HEK293 (cell line): ENCODE results near the gene CYP4F2.
"Not testable (repeated sequence)": the region's sequence is repeated elsewhere in the genome, so short reads cannot be mapped to it uniquely, and the experiment has no call there.

Experiments
- CTCF ChIA-PET: fragments of 350-600 bp; formaldehyde crosslinking; extraction: SDS; loops from one replicate; lab custom pipeline; 2021; ENCODE audit warnings: antibody characterized with exemption; lab: Yijun Ruan, JAX
- POLR2A ChIA-PET: fragments of 300-600 bp; formaldehyde crosslinking; extraction: SDS; loops from one replicate; lab custom pipeline; 2020; ENCODE audit warnings: antibody characterized with exemption, inconsistent platforms; lab: Yijun Ruan, JAX
- H3K27ac ChIP-seq: fragments of 200-500 bp; sonication (Bioruptor generic); 2 replicates; pipeline ENCODE4 v1.5.1; 2014; ENCODE audit warnings: low read depth, low read length, control low read depth, inconsistent platforms; ENCODE audit errors: extremely low read depth
- H3K36me3 ChIP-seq, 2 experiments: fragments of 200-500 bp in 1 of 2; sonication (Bioruptor generic) in 1 of 2; 1 replicate in 1 of 2; 2 replicates in 1 of 2; pipeline ENCODE4 v1.5.1; 2014 to 2017; ENCODE audit warnings: inconsistent platforms in 2 of 2, low read length in 2 of 2; ENCODE audit not compliant: control insufficient read depth in 2 of 2, insufficient read depth in 1 of 2
- H3K4me1 ChIP-seq: fragments of 200-500 bp; sonication (Bioruptor generic); 2 replicates; pipeline ENCODE4 v1.5.1; 2014; ENCODE audit warnings: mild to moderate bottlenecking, low read length, inconsistent platforms; ENCODE audit not compliant: control insufficient read depth, insufficient read depth
- H3K4me3 ChIP-seq: 2 replicates; pipeline ENCODE4 v1.5.1; 2011; ENCODE audit warnings: low read depth, mild to moderate bottlenecking, control low read depth, low read length, moderate library complexity
- H3K9me3 ChIP-seq: fragments of 200-500 bp; sonication (Bioruptor generic); 2 replicates; pipeline ENCODE4 v1.5.1; 2014; ENCODE audit warnings: low read depth, low read length, inconsistent platforms; ENCODE audit not compliant: control insufficient read depth, insufficient read depth
- MEIS1 ChIP-seq: sonication (generic); formaldehyde crosslinking; IDR thresholded peaks from 2 replicates; pipeline ENCODE4 v1.8.1; 2022; ENCODE audit warnings: missing genetic modification reagents, mild to moderate bottlenecking, borderline replicate concordance
- ZBTB21 ChIP-seq: fragments of 450-650 bp; formaldehyde crosslinking; IDR thresholded peaks from 2 replicates; pipeline ENCODE4 v1.5.1; 2017; ENCODE audit warnings: missing biosample characterization, missing genetic modification characterization
- ZBTB26 ChIP-seq: fragments of 450-650 bp; formaldehyde crosslinking; optimal IDR thresholded peaks from 2 replicates; pipeline ENCODE3; 2016; ENCODE audit warnings: missing biosample characterization, mild to moderate bottlenecking, missing genetic modification characterization
- ZFP41 ChIP-seq: fragments of 450-650 bp; formaldehyde crosslinking; IDR thresholded peaks from 2 replicates; pipeline ENCODE4 v1.5.1; 2016; ENCODE audit warnings: missing biosample characterization, missing genetic modification characterization, borderline replicate concordance
- ZNF18 ChIP-seq: fragments of 450-650 bp; formaldehyde crosslinking; IDR thresholded peaks from 2 replicates; pipeline ENCODE4 v1.5.1; 2016; ENCODE audit warnings: missing biosample characterization, missing genetic modification characterization
- ZNF223 ChIP-seq: fragments of 450-650 bp; formaldehyde crosslinking; IDR thresholded peaks from 2 replicates; pipeline ENCODE4 v1.5.1; 2016; ENCODE audit warnings: missing biosample characterization, missing genetic modification characterization
- ZNF416 ChIP-seq: fragments of 450-650 bp; formaldehyde crosslinking; IDR thresholded peaks from 2 replicates; pipeline ENCODE4 v1.5.1; 2016; ENCODE audit warnings: missing biosample characterization, missing genetic modification characterization
- ZNF513 ChIP-seq: fragments of 450-650 bp; IDR thresholded peaks from 2 replicates; pipeline ENCODE4 v1.5.1; 2018; ENCODE audit warnings: missing biosample characterization, missing genetic modification characterization
- ZNF530 ChIP-seq: fragments of 450-650 bp; formaldehyde crosslinking; IDR thresholded peaks from 2 replicates; pipeline ENCODE4 v1.5.1; 2016; ENCODE audit warnings: low read depth, missing biosample characterization, missing genetic modification characterization
- ZNF704 ChIP-seq: fragments of 450-650 bp; formaldehyde crosslinking; IDR thresholded peaks from 2 replicates; pipeline ENCODE4 v1.5.1; 2016; ENCODE audit warnings: missing biosample characterization, missing genetic modification characterization
- ZNF768 ChIP-seq: fragments of 450-650 bp; formaldehyde crosslinking; IDR thresholded peaks from 2 replicates; pipeline ENCODE4 v1.5.1; 2018; ENCODE audit warnings: missing biosample characterization, mild to moderate bottlenecking, missing genetic modification characterization
- TF ChIP-seq, protein P1 (sequence below): fragments of 450-650 bp; formaldehyde crosslinking; IDR thresholded peaks from 2 replicates; pipeline ENCODE4 v1.5.1; 2016; ENCODE audit warnings: missing biosample characterization, missing genetic modification characterization
- TF ChIP-seq, protein P2 (sequence below): fragments of 450-650 bp; formaldehyde crosslinking; IDR thresholded peaks from 2 replicates; pipeline ENCODE4 v1.5.1; 2016; ENCODE audit warnings: missing biosample characterization, missing genetic modification characterization
- TF ChIP-seq, protein P3 (sequence below): fragments of 450-650 bp; formaldehyde crosslinking; IDR thresholded peaks from 2 replicates; pipeline ENCODE4 v1.5.1; 2017; ENCODE audit warnings: missing biosample characterization, missing genetic modification characterization

The CYP4F2 gene

DNA sequence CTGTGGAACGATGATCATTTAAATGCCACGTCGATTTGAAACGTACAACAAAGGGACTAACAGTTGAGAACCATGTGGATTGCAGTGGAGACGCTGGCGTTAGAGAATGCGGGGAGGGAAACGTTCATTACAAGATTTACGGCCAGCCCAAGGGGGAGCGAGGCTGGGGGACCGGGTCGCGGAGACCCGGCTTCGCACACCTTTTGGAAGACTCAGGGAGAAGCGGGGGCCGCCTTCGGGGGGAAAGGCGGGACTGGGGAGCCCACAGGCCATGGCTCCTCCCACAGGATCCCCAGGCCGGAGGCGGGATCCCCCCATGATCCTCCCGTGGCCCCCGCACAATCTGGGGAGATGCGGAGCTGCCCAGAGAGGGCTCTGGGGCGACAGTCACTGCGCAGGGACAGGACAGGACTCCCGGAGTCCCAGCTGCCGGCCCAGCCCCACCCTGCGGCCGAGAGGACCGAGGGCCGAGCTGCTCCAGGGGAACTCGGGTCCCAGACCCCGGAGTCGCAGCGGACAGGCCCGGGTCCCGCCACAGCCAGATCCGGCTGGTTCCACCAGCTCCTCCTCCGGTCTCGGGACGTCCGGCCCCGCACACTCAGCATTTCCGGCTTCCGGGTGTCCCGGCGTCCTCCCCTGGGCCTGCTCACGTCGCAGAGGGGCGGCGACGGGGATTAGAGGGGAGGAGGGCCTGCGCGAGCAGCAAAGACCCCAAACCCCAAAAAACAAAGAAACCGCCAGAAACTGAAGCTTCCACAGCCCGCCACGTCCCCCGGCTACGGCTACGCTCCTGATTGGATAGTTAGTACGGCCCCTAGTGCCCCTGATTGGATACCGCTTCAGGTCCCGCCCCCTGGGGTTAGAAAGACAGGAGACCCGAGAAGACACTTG lies 61.3 kb downstream of the CYP4F2 start (continued):
- TF ChIP-seq ZBTB26 (tag by site-specific recombination) (peak; percentile 28), ZNF768 (no peak), ZNF530 (tag by site-specific recombination) (no peak)

GRCh38 chr19:15835565-15836329 lies 62.1 kb downstream of the CYP4F2 start:
- H3K4me1 ChIP-seq, H3K36me3 ChIP-seq, H3K9me3 ChIP-seq, CTCF ChIA-PET: not testable (repeated sequence)
- POLR2A ChIA-PET: interaction anchor here (0.5 kb wide), 1 partner anchor 240 kb away, joined by 4 read pairs; the partner anchor contains the start of gene TPM4
- peak overlapping the region; percentile 73 for H3K4me3 ChIP-seq
- H3K27ac ChIP-seq: peak overlapping the region; percentile 87

- H3K36me3 ChIP-seq, CTCF ChIA-PET, H3K4me1 ChIP-seq, H3K9me3 ChIP-seq, POLR2A ChIA-PET, H3K4me3 ChIP-seq, H3K27ac ChIP-seq: not testable (repeated sequence)
These were observed 63.6 kb downstream of the CYP4F2 start for GRCh38 chr19:15834232-15834631.

- no peaks in the 10 kb centered on the region for H3K9me3 ChIP-seq
- CTCF ChIA-PET: no interaction called here
These were observed 66.2 kb downstream of the CYP4F2 start for GRCh38 chr19:15831626-15832025.

More at GRCh38 chr19:15831626-15832025, 66.2 kb downstream of the CYP4F2 start:
- Histone ChIP-seq H3K4me3 (no peak overlapping the region), H3K27ac (no peak overlapping the region), H3K36me3 (no peaks in the 10 kb centered on the region), H3K4me1 (no peaks in the 10 kb centered on the region)
- POLR2A ChIA-PET: no interaction called here
- no peak for TF ChIP-seq ZNF223 (tag by site-specific recombination)
- no peak for TF ChIP-seq ZFP41 (tag by site-specific recombination)
- TF ChIP-seq, protein P1, sequence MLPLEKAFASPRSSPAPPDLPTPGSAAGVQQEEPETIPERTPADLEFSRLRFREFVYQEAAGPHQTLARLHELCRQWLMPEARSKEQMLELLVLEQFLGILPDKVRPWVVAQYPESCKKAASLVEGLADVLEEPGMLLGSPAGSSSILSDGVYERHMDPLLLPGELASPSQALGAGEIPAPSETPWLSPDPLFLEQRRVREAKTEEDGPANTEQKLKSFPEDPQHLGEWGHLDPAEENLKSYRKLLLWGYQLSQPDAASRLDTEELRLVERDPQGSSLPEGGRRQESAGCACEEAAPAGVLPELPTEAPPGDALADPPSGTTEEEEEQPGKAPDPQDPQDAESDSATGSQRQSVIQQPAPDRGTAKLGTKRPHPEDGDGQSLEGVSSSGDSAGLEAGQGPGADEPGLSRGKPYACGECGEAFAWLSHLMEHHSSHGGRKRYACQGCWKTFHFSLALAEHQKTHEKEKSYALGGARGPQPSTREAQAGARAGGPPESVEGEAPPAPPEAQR: no peak
- TF ChIP-seq, protein P2, sequence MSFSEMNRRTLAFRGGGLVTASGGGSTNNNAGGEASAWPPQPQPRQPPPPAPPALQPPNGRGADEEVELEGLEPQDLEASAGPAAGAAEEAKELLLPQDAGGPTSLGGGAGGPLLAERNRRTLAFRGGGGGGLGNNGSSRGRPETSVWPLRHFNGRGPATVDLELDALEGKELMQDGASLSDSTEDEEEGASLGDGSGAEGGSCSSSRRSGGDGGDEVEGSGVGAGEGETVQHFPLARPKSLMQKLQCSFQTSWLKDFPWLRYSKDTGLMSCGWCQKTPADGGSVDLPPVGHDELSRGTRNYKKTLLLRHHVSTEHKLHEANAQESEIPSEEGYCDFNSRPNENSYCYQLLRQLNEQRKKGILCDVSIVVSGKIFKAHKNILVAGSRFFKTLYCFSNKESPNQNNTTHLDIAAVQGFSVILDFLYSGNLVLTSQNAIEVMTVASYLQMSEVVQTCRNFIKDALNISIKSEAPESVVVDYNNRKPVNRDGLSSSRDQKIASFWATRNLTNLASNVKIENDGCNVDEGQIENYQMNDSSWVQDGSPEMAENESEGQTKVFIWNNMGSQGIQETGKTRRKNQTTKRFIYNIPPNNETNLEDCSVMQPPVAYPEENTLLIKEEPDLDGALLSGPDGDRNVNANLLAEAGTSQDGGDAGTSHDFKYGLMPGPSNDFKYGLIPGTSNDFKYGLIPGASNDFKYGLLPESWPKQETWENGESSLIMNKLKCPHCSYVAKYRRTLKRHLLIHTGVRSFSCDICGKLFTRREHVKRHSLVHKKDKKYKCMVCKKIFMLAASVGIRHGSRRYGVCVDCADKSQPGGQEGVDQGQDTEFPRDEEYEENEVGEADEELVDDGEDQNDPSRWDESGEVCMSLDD (tag by site-specific recombination): no peak
- TF ChIP-seq ZNF416 (tag by site-specific recombination): no peak
- TF ChIP-seq ZNF704 (tag by site-specific recombination): no peak
- TF ChIP-seq, protein P3, sequence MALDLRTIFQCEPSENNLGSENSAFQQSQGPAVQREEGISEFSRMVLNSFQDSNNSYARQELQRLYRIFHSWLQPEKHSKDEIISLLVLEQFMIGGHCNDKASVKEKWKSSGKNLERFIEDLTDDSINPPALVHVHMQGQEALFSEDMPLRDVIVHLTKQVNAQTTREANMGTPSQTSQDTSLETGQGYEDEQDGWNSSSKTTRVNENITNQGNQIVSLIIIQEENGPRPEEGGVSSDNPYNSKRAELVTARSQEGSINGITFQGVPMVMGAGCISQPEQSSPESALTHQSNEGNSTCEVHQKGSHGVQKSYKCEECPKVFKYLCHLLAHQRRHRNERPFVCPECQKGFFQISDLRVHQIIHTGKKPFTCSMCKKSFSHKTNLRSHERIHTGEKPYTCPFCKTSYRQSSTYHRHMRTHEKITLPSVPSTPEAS (tag by site-specific recombination): no peak
- no peak for TF ChIP-seq ZBTB21 (tag by site-specific recombination)
- no peak for TF ChIP-seq MEIS1 (CRISPR knock-in tag)
- TF ChIP-seq ZNF513 (tag by site-specific recombination): no peak
- no peak for TF ChIP-seq ZNF18 (tag by site-specific recombination)
